Endothelial cell of umbilical vein (primary cell): ENCODE results near the gene ALOX5. TPM values are rescaled to one million over a fixed set of nuclear protein-coding genes. Genes with fewer than 3 reads are reported as not detected.

Experiments
- BruUV-seq: library from RNA; stranded (reverse); fragments of 400-500 nt; replicated peaks from 2 replicates; lab custom pipeline; 2021; lab: Mats Ljungman, UMichigan
- CTCF ChIA-PET: fragments of 300-600, 350-600 bp; sonication (Branson Sonifier 250); formaldehyde crosslinking; loops from one replicate; lab custom pipeline; 2021; ENCODE audit warnings: antibody characterized with exemption, inconsistent platforms; lab: Charles Lee
- POLR2A ChIA-PET: fragments of 300-600, 350-600 bp; sonication (Branson Sonifier 250); formaldehyde crosslinking; loops from one replicate; lab custom pipeline; 2021; ENCODE audit warnings: antibody characterized with exemption, inconsistent platforms; lab: Charles Lee
- DNase-seq: peaks from one replicate; pipeline ENCODE4 v3.0.0-alpha.2; 2011; ENCODE audit warnings: low read depth, low spot score
- FAIRE-seq: peaks from 2 replicates; lab custom pipeline; 2011; peaks lifted over from hg19 to GRCh38; lab: Jason Lieb, UNC
- H2AFZ ChIP-seq: 2 replicates; pipeline ENCODE4 v1.6.0; 2012; ENCODE audit warnings: low read depth, low read length, control low read depth, inconsistent platforms
- H3K27ac ChIP-seq: 2 replicates; pipeline ENCODE4 v1.5.1; 2011; ENCODE audit warnings: low read depth, mild to moderate bottlenecking, control low read depth, low read length, moderate library complexity; ENCODE audit not compliant: insufficient read depth
- H3K27me3 ChIP-seq, 2 experiments: 2 replicates each; pipeline versions ENCODE4 v1.6.0 to v1.6.1; 2011; ENCODE audit warnings: low read length in 2 of 2, mixed read lengths in 1 of 2; ENCODE audit not compliant: control insufficient read depth in 2 of 2, insufficient read depth in 2 of 2
- H3K36me3 ChIP-seq, 2 experiments: 2 replicates in 1 of 2; 3 replicates in 1 of 2; pipeline ENCODE4 v1.5.1; 2011; ENCODE audit warnings: low read length in 2 of 2, mild to moderate bottlenecking in 1 of 2, moderate library complexity in 1 of 2; ENCODE audit not compliant: control insufficient read depth in 2 of 2, insufficient read depth in 2 of 2; ENCODE audit errors: extremely low read depth in 1 of 2
- H3K4me1 ChIP-seq: 3 replicates; pipeline ENCODE4 v1.5.1; 2011; ENCODE audit warnings: mild to moderate bottlenecking, low read length; ENCODE audit not compliant: control insufficient read depth, insufficient read depth; ENCODE audit errors: extremely low read depth
- H3K4me2 ChIP-seq: 2 replicates; pipeline ENCODE4 v1.6.1; 2011; ENCODE audit warnings: low read length, control low read depth, mixed read lengths; ENCODE audit not compliant: insufficient read depth
- H3K4me3 ChIP-seq, 3 experiments: fragments of 200-600 bp in 1 of 3; sonication (generic), shearing (Covaris generic) in 1 of 3; replicated peaks in 1 of 3; 2 replicates each; pipeline ENCODE4 v1.5.1; 2011 to 2016; ENCODE audit warnings: control low read depth in 3 of 3, low read length in 3 of 3, mild to moderate bottlenecking in 2 of 3, inconsistent platforms in 1 of 3, low read depth in 1 of 3, moderate library complexity in 1 of 3; ENCODE audit not compliant: insufficient read depth in 1 of 3
- H3K79me2 ChIP-seq: 2 replicates; pipeline ENCODE4 v1.6.0; 2012; ENCODE audit warnings: low read length, inconsistent platforms; ENCODE audit not compliant: control insufficient read depth, insufficient read depth
- H3K9ac ChIP-seq: replicated peaks from 2 replicates; pipeline ENCODE3; 2011; ENCODE audit warnings: low read length, control low read depth; ENCODE audit not compliant: insufficient read depth; ENCODE audit errors: extremely low read depth
- H3K9me1 ChIP-seq: replicated peaks from 3 replicates; pipeline ENCODE4 v1.6.0; 2011; ENCODE audit warnings: mild to moderate bottlenecking, low read length; ENCODE audit not compliant: control insufficient read depth, insufficient read depth; ENCODE audit errors: extremely low read depth
- H3K9me3 ChIP-seq: replicated peaks from 2 replicates; pipeline ENCODE4 v1.5.1; 2012; ENCODE audit warnings: low read length, inconsistent platforms; ENCODE audit not compliant: control insufficient read depth, insufficient read depth
- H4K20me1 ChIP-seq: replicated peaks from 2 replicates; pipeline ENCODE3; 2011; ENCODE audit warnings: mild to moderate bottlenecking, low read length; ENCODE audit not compliant: control insufficient read depth, insufficient read depth; ENCODE audit errors: extremely low read depth
- EZH2 ChIP-seq: IDR thresholded peaks from 2 replicates; pipeline ENCODE4 v1.6.1; 2012; ENCODE audit warnings: borderline replicate concordance, low read depth, mild to moderate bottlenecking, moderate library complexity, low read length, inconsistent platforms; ENCODE audit not compliant: severe bottlenecking
- FOS ChIP-seq: IDR thresholded peaks from 2 replicates; pipeline ENCODE4 v1.6.1; 2011; ENCODE audit warnings: mild to moderate bottlenecking, low read length, moderate library complexity, borderline replicate concordance; ENCODE audit not compliant: insufficient read depth
- GATA2 ChIP-seq: IDR thresholded peaks from 2 replicates; pipeline ENCODE4 v1.7.0; 2011; ENCODE audit warnings: low read depth, mild to moderate bottlenecking, moderate library complexity, mixed read lengths, low read length; ENCODE audit not compliant: insufficient read length, insufficient read depth
- JUN ChIP-seq: IDR thresholded peaks from 2 replicates; pipeline ENCODE4 v1.6.1; 2011; ENCODE audit warnings: borderline replicate concordance, low read depth; ENCODE audit not compliant: insufficient read length, insufficient read depth
- MAX ChIP-seq: IDR thresholded peaks from 2 replicates; pipeline ENCODE4 v1.6.1; 2011; ENCODE audit not compliant: insufficient read depth, insufficient read length
- MYC ChIP-seq: IDR thresholded peaks from one replicate; pipeline ENCODE4 v1.6.1; 2011; ENCODE audit warnings: mild to moderate bottlenecking, low read depth, low read length
- POLR2A ChIP-seq: IDR thresholded peaks from 2 replicates; pipeline ENCODE4 v1.6.1; 2012; ENCODE audit warnings: low read depth, mild to moderate bottlenecking, control low read depth, low read length
- POLR2AphosphoS5 ChIP-seq: IDR thresholded peaks from 2 replicates; pipeline ENCODE4 v1.6.1; 2012; ENCODE audit warnings: low read depth, mild to moderate bottlenecking, control low read depth, low read length, moderate library complexity; ENCODE audit not compliant: insufficient read depth
- dilution Hi-C: fragments of 300-500 bp; cut with MboI; formaldehyde crosslinking; loops from one replicate; pipeline ENCODE4 v1.15.0; 2019; ENCODE audit warnings: low sequenced_read_pairs; ENCODE audit not compliant: extremely low pct_ligation_motif_present
- intact Hi-C: fragments of 100-400 bp; cut with micrococcal nuclease; formaldehyde crosslinking; loops from one replicate; pipeline ENCODE4 v1.10.0; 2022
- polyA plus RNA-seq, 4 experiments: library from polyadenylated mRNA; depleted of rRNA in 3 of 4; stranded (reverse) in 3 of 4; unstranded in 1 of 4; fragments of >200 nt; gene quantifications; 2 replicates each; pipeline versions ENCODE4 v1.2.1 to v1.2.3, GENCODE V29; 2011 to 2012; ENCODE audit warnings: missing spikeins in 1 of 4
- total RNA-seq: library from RNA; stranded (reverse); gene quantifications from 2 replicates; pipeline ENCODE4 v1.2.3, GENCODE V29; 2021
- TF ChIP-seq, protein P1 (sequence below), 2 donors: IDR thresholded peaks; 1 replicate in 1 of 2; 2 replicates in 1 of 2; pipeline ENCODE4 v1.5.1; 2011; ENCODE audit warnings: low read length in 2 of 2, mild to moderate bottlenecking in 2 of 2, moderate library complexity in 2 of 2, control low read depth in 1 of 2, inconsistent platforms in 1 of 2, low read depth in 1 of 2; ENCODE audit not compliant: insufficient read depth in 1 of 2; ENCODE audit errors: extremely low read depth in 1 of 2

The ALOX5 gene
- total and polyA plus RNA-seq, 2 donors (not counting 3 experiments of a cell fraction or from before 2014, with no cell fraction given), result 0.04 TPM; not detected in 1

- ChIA-PET CTCF (interaction anchor here (0.5 to 2.2 kb wide), 37 partner anchors 9 to 457 kb away, joined by 3 to 84 read pairs (median 4); partner anchors contain the start of gene ZFAND4), POLR2A (no interaction called here)
- Histone ChIP-seq H3K36me3 (peaks cover 0 to 3% of the 10 kb centered on the region in 2 experiments), H2AFZ (no peak overlapping the region), H3K79me2 (no peaks in the 10 kb centered on the region), H3K9ac (no peak overlapping the region), H3K9me1 (no peaks in the 10 kb centered on the region), H4K20me1 (no peaks in the 10 kb centered on the region), H3K27ac (no peak overlapping the region), H3K9me3 (no peaks in the 10 kb centered on the region), H3K27me3 (no peaks in the 10 kb centered on the region), H3K4me3 (no peak overlapping the region), H3K4me2 (no peak overlapping the region), H3K4me1 (peaks cover 3% of the 10 kb centered on the region)
- BruUV-seq, result no TSS peak
- intact Hi-C loops, result loop anchor here (1.0 to 5.0 kb wide), 6 partner anchors 129 to 456 kb away; partner anchors contain the start of gene ZFAND4
- FAIRE-seq (peak; percentile 87), DNase-seq (peak; percentile 67)
- TF ChIP-seq, protein P1, sequence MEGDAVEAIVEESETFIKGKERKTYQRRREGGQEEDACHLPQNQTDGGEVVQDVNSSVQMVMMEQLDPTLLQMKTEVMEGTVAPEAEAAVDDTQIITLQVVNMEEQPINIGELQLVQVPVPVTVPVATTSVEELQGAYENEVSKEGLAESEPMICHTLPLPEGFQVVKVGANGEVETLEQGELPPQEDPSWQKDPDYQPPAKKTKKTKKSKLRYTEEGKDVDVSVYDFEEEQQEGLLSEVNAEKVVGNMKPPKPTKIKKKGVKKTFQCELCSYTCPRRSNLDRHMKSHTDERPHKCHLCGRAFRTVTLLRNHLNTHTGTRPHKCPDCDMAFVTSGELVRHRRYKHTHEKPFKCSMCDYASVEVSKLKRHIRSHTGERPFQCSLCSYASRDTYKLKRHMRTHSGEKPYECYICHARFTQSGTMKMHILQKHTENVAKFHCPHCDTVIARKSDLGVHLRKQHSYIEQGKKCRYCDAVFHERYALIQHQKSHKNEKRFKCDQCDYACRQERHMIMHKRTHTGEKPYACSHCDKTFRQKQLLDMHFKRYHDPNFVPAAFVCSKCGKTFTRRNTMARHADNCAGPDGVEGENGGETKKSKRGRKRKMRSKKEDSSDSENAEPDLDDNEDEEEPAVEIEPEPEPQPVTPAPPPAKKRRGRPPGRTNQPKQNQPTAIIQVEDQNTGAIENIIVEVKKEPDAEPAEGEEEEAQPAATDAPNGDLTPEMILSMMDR (IDR thresholded peaks at IDR 0.05; ENCODE audit: extremely low read depth in 1 of 2, insufficient read depth in 1 of 2, low read depth in 1 of 2, low read length in 2 of 2), result peak; percentile 92 to 98
- TF ChIP-seq POLR2A (no peak), GATA2 (no peak), JUN (no peak)
- dilution Hi-C loops, result no loop called here
Measured at GRCh38 chr10:45464958-45465567, 91.0 kb downstream of the ALOX5 start.

DNA sequence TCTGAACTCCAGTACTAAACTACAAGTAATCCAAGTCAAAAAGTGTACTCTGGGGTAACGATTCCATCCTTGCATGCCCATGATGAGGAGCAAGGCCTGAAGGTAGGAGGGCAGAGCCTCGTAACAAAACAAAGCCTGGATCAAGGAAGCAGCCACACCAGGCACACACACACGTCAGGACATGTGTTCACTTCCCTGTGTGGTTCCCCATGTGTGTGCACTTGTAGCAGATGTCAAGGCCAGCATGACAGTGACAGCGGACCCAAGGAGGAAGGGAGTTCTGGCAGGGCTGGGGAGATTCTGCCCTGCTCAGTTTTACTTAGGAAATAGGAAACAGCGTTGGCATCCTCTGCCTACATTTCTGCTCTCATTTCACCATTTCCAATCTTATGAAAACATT is 92.8 kb downstream of the ALOX5 start:
- H4K20me1 ChIP-seq, result no peaks in the 10 kb centered on the region
- dilution Hi-C loops, result no loop called here
- H3K4me3 ChIP-seq, result no peak overlapping the region
- H3K79me2 ChIP-seq, result no peaks in the 10 kb centered on the region
- H3K9me1 ChIP-seq, result no peaks in the 10 kb centered on the region
- CTCF ChIA-PET, result interaction anchor here (1.8 to 2.3 kb wide), 2 partner anchors 205 to 232 kb away, joined by 6 to 10 read pairs; partner anchors contain the start of gene ZFAND4
- DNase-seq (no peak), FAIRE-seq (no peak)
- no peaks in the 10 kb centered on the region for H3K9me3 ChIP-seq
- no peaks in the 10 kb centered on the region for H3K27me3 ChIP-seq
- peaks cover 20% of the 10 kb centered on the region for H3K4me1 ChIP-seq
- intact Hi-C loops, result loop anchor here (5.0 kb wide), 1 partner anchor 271 kb away; no protein-coding TSS in a partner anchor
- BruUV-seq, result no TSS peak
- H3K36me3 ChIP-seq, result peaks cover 0 to 3% of the 10 kb centered on the region in 2 experiments
- no peak overlapping the region for H3K9ac ChIP-seq
- H3K4me2 ChIP-seq, result no peak overlapping the region
- H2AFZ ChIP-seq, result no peak overlapping the region
- TF ChIP-seq EZH2, result no peak
- TF ChIP-seq, protein P1 (IDR thresholded peaks at IDR 0.05; ENCODE audit: extremely low read depth in 1 of 2, insufficient read depth in 1 of 2, low read depth in 1 of 2, low read length in 2 of 2), result no peak
- no peak for TF ChIP-seq MYC
- TF ChIP-seq POLR2A, result no peak
- TF ChIP-seq FOS, result no peak
- TF ChIP-seq JUN, result no peak
- no peak for TF ChIP-seq POLR2AphosphoS5
- TF ChIP-seq GATA2, result no peak
- no peak for TF ChIP-seq MAX
- POLR2A ChIA-PET, result no interaction called here
- H3K27ac ChIP-seq, result no peak overlapping the region
